ENCODE measurements around the gene CCDC57.
"Not testable (repeated sequence)": the region's sequence is repeated elsewhere in the genome, so short reads cannot be mapped to it uniquely, and the experiment has no call there.

Gene CCDC57

DNA sequence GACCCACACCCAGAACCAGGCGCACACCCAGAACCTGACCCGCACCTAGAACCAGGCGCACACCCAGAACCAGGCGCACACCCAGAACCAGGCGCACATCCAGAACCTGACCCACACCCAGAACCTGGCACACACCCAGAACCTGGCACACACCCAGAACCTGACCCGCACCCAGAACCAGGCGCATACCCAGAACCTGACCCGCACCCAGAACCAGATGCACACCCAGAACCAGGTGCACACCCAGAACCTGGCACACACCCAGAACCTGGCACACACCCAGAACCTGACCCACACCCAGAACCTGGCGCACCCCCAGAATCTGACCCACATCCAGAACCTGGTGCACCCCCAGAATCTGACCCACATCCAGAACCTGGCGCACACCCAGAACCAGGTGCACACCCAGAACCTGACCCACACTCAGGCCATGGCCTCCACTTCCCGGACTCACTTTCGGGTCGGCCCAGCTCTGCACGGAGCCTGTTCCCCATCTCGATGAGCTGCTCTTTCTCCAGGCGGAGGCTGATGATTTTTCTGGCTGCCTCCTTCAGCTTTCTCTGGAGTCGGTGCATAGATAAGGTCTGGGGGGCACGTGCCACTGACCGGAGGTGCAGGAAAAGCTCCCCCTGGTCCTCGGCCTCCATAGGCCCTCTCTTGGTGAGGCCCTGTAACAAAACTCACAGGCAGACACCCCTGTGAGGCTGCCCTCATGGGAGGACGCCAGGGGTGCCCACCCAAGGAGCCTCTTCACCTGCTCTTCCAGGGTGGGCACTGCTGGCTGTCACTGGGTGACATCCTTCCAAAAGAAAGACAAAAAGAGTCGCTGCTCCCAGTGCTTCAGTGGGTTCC, 61.3 kb downstream of the CCDC57 start:
- in situ Hi-C loops (cut with HindIII; ENCODE audit: low pct_ligation_motif_present, low pct_unique_long_range_greater_than_20kb, low sequenced_read_pairs) = no loop called here
- DNase-seq = no peak

DNA sequence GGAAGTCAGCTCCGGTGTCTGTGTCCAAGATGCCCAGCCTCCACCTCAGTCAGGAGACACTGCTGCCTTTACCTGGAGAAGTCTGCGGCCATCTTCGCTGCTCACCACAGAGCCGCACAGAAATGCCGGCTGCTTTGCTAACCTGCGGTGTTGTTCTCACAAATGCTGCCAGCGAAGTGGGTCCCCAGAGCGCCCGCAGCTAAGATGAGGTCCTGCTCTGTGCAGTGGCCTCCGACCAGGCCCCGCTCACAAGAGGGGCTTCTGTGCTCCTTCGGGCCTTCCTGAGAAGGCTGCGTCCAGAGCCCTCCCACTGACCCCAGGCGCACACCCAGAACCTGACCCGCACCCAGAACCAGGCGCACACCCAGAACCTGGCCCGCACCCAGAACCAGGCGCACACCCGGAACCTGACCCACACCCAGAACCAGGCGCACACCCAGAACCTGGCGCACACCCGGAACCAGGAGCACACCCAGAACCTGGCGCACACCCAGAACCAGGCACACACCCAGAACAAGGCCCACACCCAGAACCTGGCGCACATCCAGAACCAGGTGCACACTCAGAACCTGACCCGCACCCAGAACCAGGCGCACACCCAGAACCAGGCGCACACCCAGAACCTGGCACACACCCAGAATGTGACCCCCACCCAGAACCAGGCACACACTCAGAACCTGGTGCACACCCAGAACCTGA, 63.1 kb downstream of the CCDC57 start:
- in situ Hi-C loops (cut with HindIII; ENCODE audit: low pct_ligation_motif_present, low pct_unique_long_range_greater_than_20kb, low sequenced_read_pairs) = no loop called here
- no peak for DNase-seq

GRCh38 chr17:82148997-82149396, 63.6 kb downstream of the CCDC57 start:
- DNase-seq = no peak
- in situ Hi-C loops (cut with HindIII; ENCODE audit: low pct_ligation_motif_present, low pct_unique_long_range_greater_than_20kb, low sequenced_read_pairs) = no loop called here

DNA sequence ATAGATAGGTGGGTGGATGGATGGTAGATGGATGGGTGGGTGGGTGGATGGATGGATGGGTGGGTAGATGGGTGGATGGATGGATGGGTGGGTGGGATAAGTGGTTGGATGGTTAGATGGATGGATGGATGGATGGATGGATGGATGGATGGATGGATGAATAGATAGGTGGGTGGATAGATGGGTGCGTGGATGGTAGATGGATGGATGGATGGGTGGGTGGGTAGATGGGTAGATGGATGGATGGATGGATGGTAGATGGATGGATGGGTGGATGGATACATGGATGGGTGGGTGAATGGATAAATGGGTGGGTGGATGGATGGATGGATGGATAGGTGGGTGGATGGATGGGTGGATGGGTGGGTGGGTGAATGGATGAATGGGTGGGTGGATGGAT, 64.6 kb downstream of the CCDC57 start:
- DNase-seq = no peak
- in situ Hi-C loops (cut with HindIII; ENCODE audit: low pct_ligation_motif_present, low pct_unique_long_range_greater_than_20kb, low sequenced_read_pairs) = no loop called here

DNA sequence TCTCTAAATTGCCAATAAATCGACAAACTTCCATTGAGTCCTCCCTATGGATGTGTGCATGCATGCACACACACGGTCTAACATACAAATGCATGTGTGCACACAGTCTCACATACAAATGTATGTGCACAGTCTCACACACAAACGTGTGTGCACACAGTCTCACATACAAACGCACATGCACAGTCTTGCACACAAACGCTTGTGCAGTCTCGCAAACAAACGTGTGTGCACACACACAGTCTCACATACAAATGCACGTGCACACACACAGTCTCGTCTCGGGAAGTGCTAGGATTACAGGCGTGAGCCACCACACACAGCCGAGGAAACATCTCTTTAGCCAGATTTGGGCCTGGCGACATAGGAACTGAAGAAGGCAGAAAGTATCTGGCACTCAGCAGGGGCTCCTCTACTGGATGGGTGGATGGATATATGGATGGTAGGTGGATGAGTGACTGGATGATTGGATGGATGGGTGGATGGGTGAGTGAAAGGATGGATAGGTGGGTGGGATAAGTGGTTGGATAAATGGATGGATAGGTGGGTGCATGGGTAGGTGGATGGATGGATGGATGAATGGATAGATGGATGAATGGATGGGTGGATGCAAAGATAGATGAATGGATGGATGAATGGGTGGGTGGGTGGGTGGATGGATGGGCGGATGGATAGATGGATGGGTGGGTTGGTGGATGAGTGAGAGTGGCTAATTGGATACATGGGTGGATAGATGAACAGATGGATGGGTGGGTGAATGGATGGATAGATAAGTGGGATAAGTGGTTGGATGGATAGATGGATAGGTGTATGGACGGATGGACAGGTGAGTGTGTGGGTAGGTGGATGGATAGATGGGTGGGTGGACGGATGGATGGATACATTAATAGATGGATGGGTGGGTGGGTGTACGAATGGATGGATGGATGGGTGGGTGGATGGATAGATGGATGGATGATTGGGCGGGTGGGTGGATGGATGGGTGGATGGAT, 65.7 kb downstream of the CCDC57 start:
- no peak for DNase-seq
- in situ Hi-C loops (cut with HindIII; ENCODE audit: low pct_ligation_motif_present, low pct_unique_long_range_greater_than_20kb, low sequenced_read_pairs) = no loop called here

- in situ Hi-C loops (cut with HindIII; ENCODE audit: low pct_ligation_motif_present, low pct_unique_long_range_greater_than_20kb, low sequenced_read_pairs) = no loop called here
- DNase-seq = no peak
These were observed 67.0 kb downstream of the CCDC57 start for GRCh38 chr17:82145550-82146155.

GRCh38 chr17:82143333-82143732, 69.3 kb downstream of the CCDC57 start:
- in situ Hi-C loops (cut with HindIII; ENCODE audit: low pct_ligation_motif_present, low pct_unique_long_range_greater_than_20kb, low sequenced_read_pairs) = no loop called here

GRCh38 chr17:82139961-82140360, 72.7 kb downstream of the CCDC57 start:
- in situ Hi-C loops (cut with HindIII; ENCODE audit: low pct_ligation_motif_present, low pct_unique_long_range_greater_than_20kb, low sequenced_read_pairs); DNase-seq: not testable (repeated sequence)

More at GRCh38 chr17:82143333-82143732, 69.3 kb downstream of the CCDC57 start:
- no peak for DNase-seq

- no peak for DNase-seq
- in situ Hi-C loops (cut with HindIII; ENCODE audit: low pct_ligation_motif_present, low pct_unique_long_range_greater_than_20kb, low sequenced_read_pairs) = no loop called here
These were observed 74.1 kb downstream of the CCDC57 start for GRCh38 chr17:82138511-82138992.

DNA sequence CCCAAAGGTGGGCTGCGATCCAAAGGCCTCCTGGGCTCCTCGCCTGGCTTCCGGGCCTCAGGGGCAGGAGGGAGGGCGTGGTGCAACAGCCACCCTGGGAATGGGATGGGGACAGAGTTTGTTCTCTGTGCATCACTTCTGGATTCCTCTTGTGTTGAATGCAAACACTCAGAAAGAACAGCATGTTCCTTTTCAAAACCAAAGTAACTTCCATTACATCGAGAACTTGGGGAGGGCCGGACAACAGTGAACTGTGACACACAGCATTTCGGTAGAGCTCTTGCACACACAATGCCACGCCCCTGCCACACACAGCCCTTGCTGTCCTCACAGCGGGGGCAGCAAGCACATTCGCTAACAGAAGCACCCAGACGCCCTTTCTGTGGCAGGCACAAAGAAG, 78.5 kb downstream of the CCDC57 start:
- in situ Hi-C loops (cut with HindIII; ENCODE audit: low pct_ligation_motif_present, low pct_unique_long_range_greater_than_20kb, low sequenced_read_pairs) = no loop called here
- no peak for DNase-seq

GRCh38 chr17:82133166-82133953, 79.3 kb downstream of the CCDC57 start:
- in situ Hi-C loops (cut with HindIII; ENCODE audit: low pct_ligation_motif_present, low pct_unique_long_range_greater_than_20kb, low sequenced_read_pairs) = not testable (repeated sequence)
- DNase-seq = peak; percentile 18

DNA sequence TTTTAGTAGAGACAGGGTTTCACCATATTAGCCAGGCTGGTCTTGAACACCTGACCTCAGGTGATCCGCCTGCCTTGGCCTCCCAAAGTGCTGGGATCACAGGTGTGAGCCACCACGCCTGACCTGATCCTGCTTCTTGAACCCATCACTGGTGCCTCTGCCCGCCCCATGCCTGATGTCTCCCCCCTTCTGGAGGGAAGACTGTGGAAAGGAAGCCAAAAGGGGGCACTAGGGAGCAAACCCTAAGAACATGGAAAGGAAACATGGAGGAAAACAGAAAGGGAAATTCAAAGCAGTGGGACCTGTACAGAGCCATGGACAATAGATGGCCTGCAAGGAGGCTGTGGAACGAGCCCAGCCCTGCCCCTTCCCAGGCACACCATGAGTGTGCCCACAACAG, 83.5 kb downstream of the CCDC57 start:
- no peak for DNase-seq
- in situ Hi-C loops (cut with HindIII; ENCODE audit: low pct_ligation_motif_present, low pct_unique_long_range_greater_than_20kb, low sequenced_read_pairs) = no loop called here

GRCh38 chr17:82128287-82128686, 84.4 kb downstream of the CCDC57 start:
- in situ Hi-C loops (cut with HindIII; ENCODE audit: low pct_ligation_motif_present, low pct_unique_long_range_greater_than_20kb, low sequenced_read_pairs) = no loop called here
- no peak for DNase-seq

- in situ Hi-C loops (cut with HindIII; ENCODE audit: low pct_ligation_motif_present, low pct_unique_long_range_greater_than_20kb, low sequenced_read_pairs) = no loop called here
- DNase-seq = no peak
These were observed 84.9 kb downstream of the CCDC57 start for GRCh38 chr17:82127704-82128103.

GRCh38 chr17:82127315-82127595, 85.4 kb downstream of the CCDC57 start:
- DNase-seq = no peak
- in situ Hi-C loops (cut with HindIII; ENCODE audit: low pct_ligation_motif_present, low pct_unique_long_range_greater_than_20kb, low sequenced_read_pairs) = no loop called here

GRCh38 chr17:82126556-82127314, 85.9 kb downstream of the CCDC57 start:
- DNase-seq = no peak
- in situ Hi-C loops (cut with HindIII; ENCODE audit: low pct_ligation_motif_present, low pct_unique_long_range_greater_than_20kb, low sequenced_read_pairs) = no loop called here

GRCh38 chr17:82124101-82124500, 88.5 kb downstream of the CCDC57 start:
- DNase-seq = no peak
- in situ Hi-C loops (cut with HindIII; ENCODE audit: low pct_ligation_motif_present, low pct_unique_long_range_greater_than_20kb, low sequenced_read_pairs) = no loop called here

Measured in ACHN (cell line).